Measurements from ENCODE around the gene DNASE1L2. TPM values are rescaled to one million over a fixed set of nuclear protein-coding genes. Genes with fewer than 3 reads are reported as not detected.
"Not testable (repeated sequence)": the region's sequence is repeated elsewhere in the genome, so short reads cannot be mapped to it uniquely, and the experiment has no call there.

Gene DNASE1L2
- total RNA-seq, 1 donor from 2014 or later = 0.52 TPM

- H3K27me3 ChIP-seq (ENCODE audit: control insufficient read depth in 3 of 3, insufficient read depth in 3 of 3, low read length in 3 of 3); H3K4me3 ChIP-seq (ENCODE audit: low read length in 3 of 3); H3K27ac ChIP-seq (ENCODE audit: low read depth, low read length); H3K9ac ChIP-seq (ENCODE audit: low read depth in 1 of 3, low read length in 3 of 3); H3K9me3 ChIP-seq (ENCODE audit: control insufficient read depth in 3 of 3, low read length in 3 of 3): not testable (repeated sequence)
- Histone ChIP-seq H3K4me1 (ENCODE audit: control insufficient read depth in 3 of 3, insufficient read depth in 3 of 3, low read length in 3 of 3) (peaks cover 9 to 20% (median 11%) of the 10 kb centered on the region in 3 donors), H3K36me3 (ENCODE audit: control insufficient read depth in 3 of 3, insufficient read depth in 3 of 3, low read length in 3 of 3) (peaks cover 36 to 41% (median 38%) of the 10 kb centered on the region in 3 donors)
Observed at GRCh38 chr16:2263026-2263425, 26.8 kb downstream of the DNASE1L2 start.

DNA sequence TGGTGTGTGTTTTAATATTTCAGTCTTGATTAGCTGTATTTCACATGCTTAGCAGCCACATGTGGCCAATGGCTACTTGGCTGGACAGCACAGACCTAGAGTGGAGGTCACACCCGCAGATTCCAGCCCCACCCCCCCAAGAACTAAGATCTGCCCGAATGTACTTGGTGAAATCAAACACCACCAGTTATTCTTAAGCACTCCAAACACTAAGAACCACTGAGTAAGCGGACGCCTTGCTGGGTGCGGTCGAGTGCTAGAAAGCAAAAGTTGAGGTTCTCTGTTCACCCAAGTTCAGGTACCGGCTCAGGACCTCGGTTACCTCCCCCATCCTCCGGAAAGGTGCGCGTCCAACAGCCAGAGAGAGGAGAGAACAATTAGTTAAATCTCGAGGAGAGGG is 30.6 kb downstream of the DNASE1L2 start:
- Histone ChIP-seq H3K4me3 (ENCODE audit: low read length in 3 of 3) (peak overlapping the region; percentile 63 to 98 (median 91)), H3K27ac (ENCODE audit: low read depth, low read length) (peak overlapping the region; percentile 95)

GRCh38 chr16:2267505-2267912 is 31.3 kb downstream of the DNASE1L2 start:
- H3K4me1 ChIP-seq (ENCODE audit: control insufficient read depth in 3 of 3, insufficient read depth in 3 of 3, low read length in 3 of 3) = peaks cover 22 to 44% (median 36%) of the 10 kb centered on the region in 3 donors
- H3K9ac ChIP-seq (ENCODE audit: low read depth in 1 of 3, low read length in 3 of 3) = peak overlapping the region; percentile 84 to 98 (median 97)
- H3K9me3 ChIP-seq (ENCODE audit: control insufficient read depth in 3 of 3, low read length in 3 of 3); H3K27me3 ChIP-seq (ENCODE audit: control insufficient read depth in 3 of 3, insufficient read depth in 3 of 3, low read length in 3 of 3): not testable (repeated sequence)
- H3K36me3 ChIP-seq (ENCODE audit: control insufficient read depth in 3 of 3, insufficient read depth in 3 of 3, low read length in 3 of 3) = peaks cover 15 to 19% (median 16%) of the 10 kb centered on the region in 3 donors
- peak overlapping the region; percentile 95 for H3K27ac ChIP-seq (ENCODE audit: low read depth, low read length)
- H3K4me3 ChIP-seq (ENCODE audit: low read length in 3 of 3) = peak overlapping the region; percentile 91 to 98 (median 96)

More for the DNA sequence above, 30.6 kb downstream of the DNASE1L2 start:
- peaks cover 21 to 26% (median 23%) of the 10 kb centered on the region in 3 donors for H3K36me3 ChIP-seq (ENCODE audit: control insufficient read depth in 3 of 3, insufficient read depth in 3 of 3, low read length in 3 of 3)
- not testable (repeated sequence) for H3K27me3 ChIP-seq (ENCODE audit: control insufficient read depth in 3 of 3, insufficient read depth in 3 of 3, low read length in 3 of 3); H3K9me3 ChIP-seq (ENCODE audit: control insufficient read depth in 3 of 3, low read length in 3 of 3)
- peaks cover 22 to 38% (median 36%) of the 10 kb centered on the region in 3 donors for H3K4me1 ChIP-seq (ENCODE audit: control insufficient read depth in 3 of 3, insufficient read depth in 3 of 3, low read length in 3 of 3)
- H3K9ac ChIP-seq (ENCODE audit: low read depth in 1 of 3, low read length in 3 of 3) = peak overlapping the region; percentile 76 to 97 (median 84)

- Histone ChIP-seq H3K27me3 (ENCODE audit: control insufficient read depth in 3 of 3, insufficient read depth in 3 of 3, low read length in 3 of 3) (no peaks in the 10 kb centered on the region), H3K9me3 (ENCODE audit: control insufficient read depth in 3 of 3, low read length in 3 of 3) (no peaks in the 10 kb centered on the region), H3K36me3 (ENCODE audit: control insufficient read depth in 3 of 3, insufficient read depth in 3 of 3, low read length in 3 of 3) (peaks cover 9 to 14% (median 11%) of the 10 kb centered on the region in 3 donors)
Observed at GRCh38 chr16:2267913-2268666, 31.8 kb downstream of the DNASE1L2 start, which contains the start of gene RNPS1. TSS of gene RNPS1 (minus strand) at chr16:2268126. CDS start at chr16:2264643, 3,483 bp downstream.

GRCh38 chr16:2270070-2270462 is 33.8 kb downstream of the DNASE1L2 start:
- Histone ChIP-seq H3K27ac (ENCODE audit: low read depth, low read length) (no peak overlapping the region), H3K27me3 (ENCODE audit: control insufficient read depth in 3 of 3, insufficient read depth in 3 of 3, low read length in 3 of 3) (no peaks in the 10 kb centered on the region), H3K36me3 (ENCODE audit: control insufficient read depth in 3 of 3, insufficient read depth in 3 of 3, low read length in 3 of 3) (no peaks in the 10 kb centered on the region), H3K9me3 (ENCODE audit: control insufficient read depth in 3 of 3, low read length in 3 of 3) (no peaks in the 10 kb centered on the region), H3K9ac (ENCODE audit: low read depth in 1 of 3, low read length in 3 of 3) (peak overlapping the region; percentile 10 to 97 (median 84)), H3K4me1 (ENCODE audit: control insufficient read depth in 3 of 3, insufficient read depth in 3 of 3, low read length in 3 of 3) (peaks cover 22 to 45% (median 30%) of the 10 kb centered on the region in 3 donors), H3K4me3 (ENCODE audit: low read length in 3 of 3) (no peak overlapping the region)

More at GRCh38 chr16:2267913-2268666, 31.8 kb downstream of the DNASE1L2 start, which contains the start of gene RNPS1:
- Histone ChIP-seq H3K9ac (ENCODE audit: low read depth in 1 of 3, low read length in 3 of 3) (peak within 1 kb of the TSS; percentile 84 to 98 (median 97)), H3K4me1 (ENCODE audit: control insufficient read depth in 3 of 3, insufficient read depth in 3 of 3, low read length in 3 of 3) (peaks cover 22 to 45% (median 36%) of the 10 kb centered on the region in 3 donors), H3K4me3 (ENCODE audit: low read length in 3 of 3) (peak within 1 kb of the TSS; percentile 91 to 98 (median 96)), H3K27ac (ENCODE audit: low read depth, low read length) (peak within 1 kb of the TSS; percentile 95)

GRCh38 chr16:2270588-2271470 is 34.6 kb downstream of the DNASE1L2 start:
- peak overlapping the region in 1 of 3 donors; percentile 40 for H3K9ac ChIP-seq (ENCODE audit: low read depth in 1 of 3, low read length in 3 of 3)
- no peaks in the 10 kb centered on the region for H3K9me3 ChIP-seq (ENCODE audit: control insufficient read depth in 3 of 3, low read length in 3 of 3)
- no peaks in the 10 kb centered on the region for H3K27me3 ChIP-seq (ENCODE audit: control insufficient read depth in 3 of 3, insufficient read depth in 3 of 3, low read length in 3 of 3)
- peaks cover 0 to under 1% (median 0%) of the 10 kb centered on the region in 3 donors for H3K36me3 ChIP-seq (ENCODE audit: control insufficient read depth in 3 of 3, insufficient read depth in 3 of 3, low read length in 3 of 3)
- H3K4me3 ChIP-seq (ENCODE audit: low read length in 3 of 3) = no peak overlapping the region
- no peak overlapping the region for H3K27ac ChIP-seq (ENCODE audit: low read depth, low read length)
- H3K4me1 ChIP-seq (ENCODE audit: control insufficient read depth in 3 of 3, insufficient read depth in 3 of 3, low read length in 3 of 3) = peaks cover 22 to 48% (median 33%) of the 10 kb centered on the region in 3 donors

GRCh38 chr16:2271848-2272461 is 35.7 kb downstream of the DNASE1L2 start:
- Histone ChIP-seq H3K4me1 (ENCODE audit: control insufficient read depth in 3 of 3, insufficient read depth in 3 of 3, low read length in 3 of 3) (peaks cover 25 to 52% (median 35%) of the 10 kb centered on the region in 3 donors), H3K4me3 (ENCODE audit: low read length in 3 of 3) (no peak overlapping the region), H3K36me3 (ENCODE audit: control insufficient read depth in 3 of 3, insufficient read depth in 3 of 3, low read length in 3 of 3) (peaks cover 0 to 3% (median 0%) of the 10 kb centered on the region in 3 donors), H3K9ac (ENCODE audit: low read depth in 1 of 3, low read length in 3 of 3) (no peak overlapping the region), H3K27ac (ENCODE audit: low read depth, low read length) (no peak overlapping the region), H3K9me3 (ENCODE audit: control insufficient read depth in 3 of 3, low read length in 3 of 3) (no peaks in the 10 kb centered on the region), H3K27me3 (ENCODE audit: control insufficient read depth in 3 of 3, insufficient read depth in 3 of 3, low read length in 3 of 3) (no peaks in the 10 kb centered on the region)

DNA sequence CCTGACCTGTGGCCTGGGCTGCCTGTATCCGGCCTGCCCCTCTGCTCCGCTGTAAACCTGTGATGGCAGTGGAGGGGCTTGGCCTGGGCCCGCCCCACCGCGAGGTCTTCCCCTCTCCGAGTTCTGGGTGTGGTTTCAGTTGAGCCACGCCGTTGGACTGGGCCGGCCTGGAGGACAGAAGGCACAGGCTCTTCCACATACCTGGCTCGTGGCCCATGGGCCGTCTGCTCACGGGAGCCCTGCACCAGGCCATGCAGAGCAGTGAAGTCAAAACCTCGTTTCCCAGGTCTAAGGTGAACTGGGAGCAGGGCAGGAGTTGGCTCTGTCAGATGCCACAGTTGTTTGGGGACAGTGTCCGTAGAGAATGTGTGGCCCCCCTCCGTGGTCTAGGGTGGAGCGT is 37.2 kb downstream of the DNASE1L2 start:
- Histone ChIP-seq H3K4me3 (ENCODE audit: low read length in 3 of 3) (no peak overlapping the region), H3K9ac (ENCODE audit: low read depth in 1 of 3, low read length in 3 of 3) (peak overlapping the region in 1 of 3 donors; percentile 25), H3K4me1 (ENCODE audit: control insufficient read depth in 3 of 3, insufficient read depth in 3 of 3, low read length in 3 of 3) (peaks cover 24 to 45% (median 32%) of the 10 kb centered on the region in 3 donors), H3K27ac (ENCODE audit: low read depth, low read length) (no peak overlapping the region), H3K27me3 (ENCODE audit: control insufficient read depth in 3 of 3, insufficient read depth in 3 of 3, low read length in 3 of 3) (no peaks in the 10 kb centered on the region), H3K36me3 (ENCODE audit: control insufficient read depth in 3 of 3, insufficient read depth in 3 of 3, low read length in 3 of 3) (peaks cover 0 to 7% (median 0%) of the 10 kb centered on the region in 3 donors), H3K9me3 (ENCODE audit: control insufficient read depth in 3 of 3, low read length in 3 of 3) (no peaks in the 10 kb centered on the region)

GRCh38 chr16:2273931-2274330 is 37.7 kb downstream of the DNASE1L2 start:
- Histone ChIP-seq H3K36me3 (ENCODE audit: control insufficient read depth in 3 of 3, insufficient read depth in 3 of 3, low read length in 3 of 3) (peaks cover 0 to 10% (median 0%) of the 10 kb centered on the region in 3 donors), H3K9ac (ENCODE audit: low read depth in 1 of 3, low read length in 3 of 3) (peak overlapping the region in 1 of 3 donors; percentile 8), H3K4me3 (ENCODE audit: low read length in 3 of 3) (no peak overlapping the region), H3K4me1 (ENCODE audit: control insufficient read depth in 3 of 3, insufficient read depth in 3 of 3, low read length in 3 of 3) (peaks cover 22 to 40% (median 31%) of the 10 kb centered on the region in 3 donors), H3K27ac (ENCODE audit: low read depth, low read length) (no peak overlapping the region), H3K9me3 (ENCODE audit: control insufficient read depth in 3 of 3, low read length in 3 of 3) (no peaks in the 10 kb centered on the region), H3K27me3 (ENCODE audit: control insufficient read depth in 3 of 3, insufficient read depth in 3 of 3, low read length in 3 of 3) (no peaks in the 10 kb centered on the region)

Data from skeletal muscle tissue (tissue), 4 donors.